GM12878 (cell line): ENCODE results near the gene PDE10A. TPM values are rescaled to one million over a fixed set of nuclear protein-coding genes. Genes with fewer than 3 reads are reported as not detected.

Experiments
- ATAC-seq: fragments of 200-7000 bp; cut with Tn5 transposase; 3 replicates; pipeline ENCODE4 v1.9.1; 2020; ENCODE audit warnings: mild to moderate bottlenecking, moderate library complexity
- BruUV-seq: library from RNA; stranded (reverse); fragments of 400-500 nt; replicated peaks from 2 replicates; lab custom pipeline; 2021; lab: Mats Ljungman, UMichigan
- CTCF ChIA-PET: fragments of 300-600 bp; sonication (Branson Sonifier 250); formaldehyde crosslinking; extraction: SDS; loops from one replicate; lab custom pipeline; 2021; ENCODE audit warnings: inconsistent platforms; lab: Yijun Ruan, JAX
- POLR2A ChIA-PET: fragments of 350-600 bp; formaldehyde crosslinking; extraction: SDS; loops from one replicate; lab custom pipeline; 2021; ENCODE audit warnings: inconsistent platforms; lab: Charles Lee
- RAD21 ChIA-PET: fragments of 300-600 bp; sonication (Branson Sonifier 250); formaldehyde crosslinking; loops from one replicate; lab custom pipeline; 2023; ENCODE audit warnings: antibody characterized with exemption; ENCODE audit not compliant: unreplicated experiment; lab: Charles Lee
- SMC1A ChIA-PET: fragments of 300-600 bp; sonication (Branson Sonifier 250); formaldehyde crosslinking; loops from one replicate; lab custom pipeline; 2023; ENCODE audit not compliant: unreplicated experiment, uncharacterized antibody; lab: Charles Lee
- DNase-seq: peaks from one replicate; pipeline ENCODE4 v3.0.0-alpha.2; 2011; ENCODE audit warnings: low read depth, low spot score
- FAIRE-seq: peaks from 3 replicates; lab custom pipeline; 2011; peaks lifted over from hg19 to GRCh38; lab: Jason Lieb, UNC
- H2AFZ ChIP-seq: 2 replicates; pipeline ENCODE4 v1.6.0; 2011; ENCODE audit warnings: low read depth, low read length, control low read depth; ENCODE audit not compliant: control insufficient read depth
- H3K27ac ChIP-seq: 2 replicates; pipeline ENCODE4 v1.5.1; 2011; ENCODE audit warnings: control low read depth; ENCODE audit not compliant: control insufficient read depth, insufficient read depth
- H3K27me3 ChIP-seq, 2 experiments: replicated peaks in 1 of 2; 2 replicates each; pipeline versions ENCODE4 v1.6.0 to v1.6.1; 2011; ENCODE audit warnings: low read length in 1 of 2; ENCODE audit not compliant: control insufficient read depth in 2 of 2, insufficient read depth in 2 of 2
- H3K36me3 ChIP-seq, 2 experiments: 2 replicates each; pipeline ENCODE4 v1.5.1; 2011; ENCODE audit warnings: low read length in 1 of 2; ENCODE audit not compliant: control insufficient read depth in 2 of 2, insufficient read depth in 2 of 2
- H3K4me1 ChIP-seq: 2 replicates; pipeline ENCODE4 v1.6.1; 2011; ENCODE audit warnings: mild to moderate bottlenecking, low read length, moderate library complexity, mixed read lengths; ENCODE audit not compliant: control insufficient read depth, insufficient read depth
- H3K4me2 ChIP-seq: 2 replicates; pipeline ENCODE4 v1.6.0; 2011; ENCODE audit warnings: control low read depth; ENCODE audit not compliant: control insufficient read depth, insufficient read depth
- H3K4me3 ChIP-seq: fragments of 200-600 bp; sonication (generic); 2 replicates; pipeline ENCODE4 v1.5.1; 2016
- H3K79me2 ChIP-seq: 2 replicates; pipeline ENCODE4 v1.6.0; 2011; ENCODE audit warnings: low read length; ENCODE audit not compliant: control insufficient read depth, insufficient read depth
- H3K9ac ChIP-seq: 2 replicates; pipeline ENCODE4 v1.8.0; 2011; ENCODE audit warnings: low read length, control low read depth, mixed read lengths; ENCODE audit not compliant: control insufficient read depth, insufficient read depth
- H3K9me3 ChIP-seq: replicated peaks from 3 replicates; pipeline ENCODE4 v1.5.1; 2011; ENCODE audit warnings: mild to moderate bottlenecking, low read length; ENCODE audit not compliant: control insufficient read depth, insufficient read depth
- H4K20me1 ChIP-seq: 2 replicates; pipeline ENCODE4 v1.6.0; 2011; ENCODE audit not compliant: control insufficient read depth, insufficient read depth
- ATF2 ChIP-seq: IDR thresholded peaks from 2 replicates; pipeline ENCODE4 v1.6.1; 2012; ENCODE audit warnings: low read length, inconsistent platforms
- BCL3 ChIP-seq: IDR thresholded peaks from 2 replicates; pipeline ENCODE4 v1.6.1; 2011; ENCODE audit warnings: borderline replicate concordance, low read depth, mild to moderate bottlenecking, moderate library complexity, low read length; ENCODE audit not compliant: insufficient read depth, poor library complexity, severe bottlenecking
- ETV6 ChIP-seq, 2 experiments: fragments of 450-650 bp in 1 of 2; IDR thresholded peaks in 1 of 2; conservative IDR thresholded peaks in 1 of 2; 2 replicates each; pipeline ENCODE4 v1.6.1; 2014; ENCODE audit warnings: antibody characterized with exemption in 1 of 2, borderline replicate concordance in 1 of 2, low read depth in 1 of 2, mild to moderate bottlenecking in 1 of 2, moderate library complexity in 1 of 2
- MAX ChIP-seq: IDR thresholded peaks from 2 replicates; pipeline ENCODE4 v1.6.1; 2012; ENCODE audit warnings: low read depth, low read length, improper control_type of control experiment
- MEF2A ChIP-seq: IDR thresholded peaks from 2 replicates; pipeline ENCODE4 v1.6.1; 2011; ENCODE audit warnings: low read depth, mild to moderate bottlenecking, low read length, moderate library complexity; ENCODE audit not compliant: insufficient read depth
- MTA3 ChIP-seq: IDR thresholded peaks from 2 replicates; pipeline ENCODE4 v1.6.1; 2012; ENCODE audit warnings: low read length, inconsistent platforms, borderline replicate concordance
- ZBTB4 ChIP-seq: fragments of 450-650 bp; formaldehyde crosslinking; IDR thresholded peaks from 2 replicates; pipeline ENCODE4 v1.4.0; 2022; ENCODE audit warnings: mild to moderate bottlenecking, moderate library complexity
- ZNF384 ChIP-seq: IDR thresholded peaks from 2 replicates; pipeline ENCODE4 v1.6.1; 2012; ENCODE audit warnings: low read depth, mild to moderate bottlenecking, low read length, improper control_type of control experiment, borderline replicate concordance
- WGBS: methylation state at CpG from one replicate; pipeline ENCODE4 v1.1.6; 2016; ENCODE audit warnings: low lambda C conversion rate; ENCODE audit not compliant: insufficient replicate concordance, insufficient coverage; ENCODE audit errors: missing lambda C conversion rate; 5-methylcytosine and 5-hydroxymethylcytosine counted together
- in situ Hi-C: fragments of 300-500 bp; cut with MboI; formaldehyde crosslinking; loops from 9 replicates; pipeline ENCODE4 v1.14.3; 2018; ENCODE audit warnings: mixed read lengths
- intact Hi-C: fragments of 100-400 bp; cut with micrococcal nuclease; formaldehyde crosslinking; loops from one replicate; pipeline ENCODE4 v1.14.2; 2022; ENCODE audit not compliant: unreplicated experiment
- polyA plus RNA-seq, 11 experiments: library from polyadenylated mRNA; depleted of rRNA in 4 of 11; unstranded in 6 of 11; stranded (reverse) in 5 of 11; fragments of >200 nt; fragmentation: Nextera tagmentation in 4 of 11; fragmentation: Illumina TruSeq in 1 of 11; extraction: Ambion mirVana in 4 of 11; extraction: Trizol in 1 of 11; gene quantifications; 1 replicate in 1 of 11; 2 replicates in 10 of 11; pipeline versions ENCODE4 v1.2.1 to v1.2.3, GENCODE V29; 2011 to 2016; ENCODE audit warnings: inconsistent platforms in 2 of 11, missing spikeins in 2 of 11, low read depth in 1 of 11
- total RNA-seq, 4 experiments: library from RNA; depleted of rRNA in 3 of 4; stranded (reverse); fragments of >200 nt in 3 of 4; fragmentation: Illumina TruSeq in 1 of 4; extraction: Trizol in 1 of 4; gene quantifications; 2 replicates each; pipeline versions ENCODE4 v1.2.1 to v1.2.3, GENCODE V29; 2013 to 2021

Gene PDE10A
- total and polyA plus RNA-seq, 10 of the 15 experiments (the other 5 are each of a cell fraction or from before 2014, with no cell fraction given), result under 0.01 to 1.3 (median 0.03) TPM; not detected in 2

GRCh38 chr6:165630544-165630953 lies 32.5 kb downstream of the PDE10A start:
- no peak overlapping the region for H2AFZ ChIP-seq
- H3K9me3 ChIP-seq, result no peaks in the 10 kb centered on the region
- ChIA-PET POLR2A (no interaction called here), RAD21 (no interaction called here), SMC1A (no interaction called here), CTCF (no interaction called here)
- no peak overlapping the region for H3K4me3 ChIP-seq
- no peaks in the 10 kb centered on the region; a peak in 1 of 4 replicates for H3K27me3 ChIP-seq
- H3K27ac ChIP-seq, result no peak overlapping the region
- H3K9ac ChIP-seq, result no peak overlapping the region
- in situ Hi-C loops (no loop called here), intact Hi-C loops (no loop called here)
- 28% methylated on average over 6 of the region's 6 CpGs for WGBS
- H3K79me2 ChIP-seq, result no peaks in the 10 kb centered on the region
- DNase-seq, result no peak
- H3K36me3 ChIP-seq, result no peaks in the 10 kb centered on the region
- BruUV-seq, result no TSS peak
- ATAC-seq, result no peak
- H3K4me1 ChIP-seq, result no peaks in the 10 kb centered on the region
- TF ChIP-seq MAX (no peak), BCL3 (no peak), MEF2A (no peak), ETV6 (conservative IDR thresholded peaks at IDR 0.05 in 1 of 2, IDR thresholded peaks at IDR 0.05 in 1 of 2; ENCODE audit: borderline replicate concordance in 1 of 2, low read depth in 1 of 2) (no peak), ATF2 (no peak), MTA3 (no peak), ZBTB4 (CRISPR knock-in tag) (no peak), ZNF384 (no peak)
- no peak overlapping the region for H3K4me2 ChIP-seq
- FAIRE-seq, result no peak
- H4K20me1 ChIP-seq, result no peaks in the 10 kb centered on the region
